ENCODE results near the gene NCKIPSD. TPM values are rescaled to one million over a fixed set of nuclear protein-coding genes. Genes with fewer than 3 reads are reported as not detected.

Gene NCKIPSD
- total and polyA plus RNA-seq, 2 donors (not counting 3 experiments of a cell fraction or from before 2014, with no cell fraction given) = 12.8 to 19.1 TPM

GRCh38 chr3:48663489-48664312 lies 22.0 kb downstream of the NCKIPSD start:
- dilution Hi-C loops (cut with MboI; ENCODE audit: extremely low pct_ligation_motif_present, low sequenced_read_pairs) (no loop called here), intact Hi-C loops (cut with micrococcal nuclease) (loop anchor here (1.0 to 2.0 kb wide), 2 partner anchors 21 to 28 kb away; partner anchors contain the start of genes NCKIPSD and SLC26A6)
- H3K9me3 ChIP-seq (replicated peaks; ENCODE audit: control insufficient read depth, insufficient read depth, low read length) = no peaks in the 10 kb centered on the region
- H3K27ac ChIP-seq (ENCODE audit: insufficient read depth, low read depth, low read length) = peak overlapping the region; percentile 72
- POLR2A ChIA-PET = interaction anchor here (1.3 kb wide), 1 partner anchor 107 kb away, joined by 3 read pairs; the partner anchor contains the start of gene PFKFB4
- DNase-seq (ENCODE audit: low read depth, low spot score) (peak; percentile 87), FAIRE-seq (peak; percentile 97)
- H3K27me3 ChIP-seq (ENCODE audit: control insufficient read depth in 2 of 2, insufficient read depth in 2 of 2, low read length in 2 of 2) = peaks cover 8 to 10% of the 10 kb centered on the region in 2 experiments
- BruUV-seq (replicated peaks) = no TSS peak
- peaks cover 6% of the 10 kb centered on the region for H3K4me1 ChIP-seq (ENCODE audit: control insufficient read depth, extremely low read depth, insufficient read depth, low read length)
- H4K20me1 ChIP-seq (replicated peaks; ENCODE audit: control insufficient read depth, extremely low read depth, insufficient read depth, low read length) = no peaks in the 10 kb centered on the region
- H3K36me3 ChIP-seq (ENCODE audit: control insufficient read depth in 2 of 2, extremely low read depth in 1 of 2, insufficient read depth in 2 of 2, low read length in 2 of 2) = no peaks in the 10 kb centered on the region
- peak overlapping the region; percentile 60 for H3K4me2 ChIP-seq (ENCODE audit: insufficient read depth, low read length)
- peak overlapping the region; percentile 28 to 42 (median 28) for H3K4me3 ChIP-seq (replicated peaks in 1 of 3; ENCODE audit: insufficient read depth in 1 of 3, low read depth in 1 of 3, low read length in 3 of 3)
- TF ChIP-seq POLR2A (IDR thresholded peaks at IDR 0.05; ENCODE audit: low read depth, low read length) (peak; percentile 63), EZH2 (IDR thresholded peaks at IDR 0.05; ENCODE audit: borderline replicate concordance, low read depth, low read length, severe bottlenecking) (peak; percentile 53), CTCF (IDR thresholded peaks at IDR 0.05; ENCODE audit: extremely low read depth in 1 of 2, insufficient read depth in 1 of 2, low read depth in 1 of 2, low read length in 2 of 2) (peak; percentile 85 to 89), POLR2AphosphoS5 (IDR thresholded peaks at IDR 0.05; ENCODE audit: insufficient read depth, low read depth, low read length) (peak; percentile 62), GATA2 (IDR thresholded peaks at IDR 0.05; ENCODE audit: insufficient read depth, insufficient read length, low read depth, low read length) (no peak), MAX (IDR thresholded peaks at IDR 0.05; ENCODE audit: insufficient read depth, insufficient read length) (peak; percentile 63), JUN (IDR thresholded peaks at IDR 0.05; ENCODE audit: borderline replicate concordance, insufficient read depth, insufficient read length, low read depth) (peak; percentile 46), MYC (IDR thresholded peaks at IDR 0.05; ENCODE audit: low read depth, low read length) (no peak), FOS (IDR thresholded peaks at IDR 0.05; ENCODE audit: borderline replicate concordance, insufficient read depth, low read length) (no peak)
- H3K9ac ChIP-seq (replicated peaks; ENCODE audit: extremely low read depth, insufficient read depth, low read length) = peak overlapping the region; percentile 59
- H2AFZ ChIP-seq (ENCODE audit: low read depth, low read length) = peak overlapping the region; percentile 77
- CTCF ChIA-PET = interaction anchor here (0.8 to 3.5 kb wide), 9 partner anchors 10 to 227 kb away, joined by 3 to 20 read pairs (median 4); partner anchors contain the start of genes IP6K2, NCKIPSD and SLC26A6
- no peaks in the 10 kb centered on the region for H3K79me2 ChIP-seq (ENCODE audit: control insufficient read depth, insufficient read depth, low read length)
- no peaks in the 10 kb centered on the region for H3K9me1 ChIP-seq (replicated peaks; ENCODE audit: control insufficient read depth, extremely low read depth, insufficient read depth, low read length)

Data from endothelial cell of umbilical vein (primary cell).